Islet of Langerhans (tissue), 1 donor: Measurements from ENCODE around the gene TREH.
"Not testable (repeated sequence)": the region's sequence is repeated elsewhere in the genome, so short reads cannot be mapped to it uniquely, and the experiment has no call there.

ENCODE experiments used
- FAIRE-seq: peaks from one replicate; lab custom pipeline; 2011; peaks lifted over from hg19 to GRCh38; lab: Jason Lieb, UNC

The TREH gene, protein sequence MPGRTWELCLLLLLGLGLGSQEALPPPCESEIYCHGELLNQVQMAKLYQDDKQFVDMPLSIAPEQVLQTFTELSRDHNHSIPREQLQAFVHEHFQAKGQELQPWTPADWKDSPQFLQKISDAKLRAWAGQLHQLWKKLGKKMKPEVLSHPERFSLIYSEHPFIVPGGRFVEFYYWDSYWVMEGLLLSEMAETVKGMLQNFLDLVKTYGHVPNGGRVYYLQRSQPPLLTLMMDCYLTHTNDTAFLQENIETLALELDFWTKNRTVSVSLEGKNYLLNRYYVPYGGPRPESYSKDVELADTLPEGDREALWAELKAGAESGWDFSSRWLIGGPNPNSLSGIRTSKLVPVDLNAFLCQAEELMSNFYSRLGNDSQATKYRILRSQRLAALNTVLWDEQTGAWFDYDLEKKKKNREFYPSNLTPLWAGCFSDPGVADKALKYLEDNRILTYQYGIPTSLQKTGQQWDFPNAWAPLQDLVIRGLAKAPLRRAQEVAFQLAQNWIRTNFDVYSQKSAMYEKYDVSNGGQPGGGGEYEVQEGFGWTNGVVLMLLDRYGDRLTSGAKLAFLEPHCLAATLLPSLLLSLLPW

DNA sequence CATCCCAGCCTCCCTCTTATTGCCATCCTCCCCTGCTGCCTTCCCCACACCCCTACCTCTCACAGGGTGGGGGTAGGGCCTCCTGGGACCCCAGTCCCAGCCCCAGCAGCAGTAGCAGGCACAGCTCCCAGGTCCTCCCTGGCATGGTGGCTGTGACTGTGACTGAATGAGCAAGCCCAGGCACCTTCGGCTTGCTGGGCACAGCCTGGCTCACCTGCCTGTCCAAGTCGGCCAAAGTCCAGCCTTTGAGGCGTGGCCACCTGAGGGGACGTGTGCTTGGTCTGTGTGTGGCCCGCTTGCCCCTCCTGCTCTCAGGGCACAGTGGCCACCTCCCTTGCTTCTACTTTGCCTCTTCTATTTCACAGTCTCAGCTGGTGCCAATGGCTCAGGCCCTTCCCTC is at the start of gene TREH:
TREH (minus strand) TSS at position 168 of the 400 bp plus-strand sequence; CDS start at position 145, 23 bp downstream.
- no peak for FAIRE-seq

DNA sequence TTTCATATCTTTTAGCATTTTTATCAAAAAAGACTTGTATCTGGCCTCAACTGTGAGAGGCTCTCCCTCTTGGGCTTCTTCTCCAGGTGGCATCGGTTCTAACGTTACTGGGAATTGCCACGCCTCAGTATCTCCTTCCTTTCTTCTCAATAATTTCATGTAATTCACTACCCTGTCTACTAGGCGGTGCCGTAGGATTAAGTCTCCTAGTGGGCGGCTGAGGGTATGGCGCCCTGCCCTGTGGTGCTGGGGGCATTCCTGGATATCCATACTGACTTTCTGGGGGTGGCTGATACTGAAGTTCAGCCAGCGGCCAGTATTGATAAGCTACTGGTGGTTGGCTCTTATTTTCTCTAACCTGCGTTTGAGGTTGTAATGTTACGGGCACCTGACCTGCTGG is 48.7 kb upstream of the TREH start:
- not testable (repeated sequence) for FAIRE-seq

DNA sequence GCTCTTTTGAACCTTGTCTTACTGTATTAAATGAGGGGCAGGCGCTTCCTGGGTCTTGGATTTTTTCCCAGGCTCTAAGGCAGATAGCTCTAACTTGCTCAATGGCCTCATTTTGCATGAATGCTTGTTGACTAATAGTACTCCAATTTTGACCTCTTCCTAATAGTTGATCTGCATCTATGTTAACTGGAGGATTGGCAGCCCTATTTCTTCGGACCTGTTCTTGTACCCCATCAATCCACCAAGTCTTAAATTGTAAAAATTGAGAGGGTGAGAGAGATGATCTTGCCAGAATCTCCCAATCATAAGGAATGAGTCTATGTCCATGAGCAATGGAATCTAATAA is 48.2 kb upstream of the TREH start:
- FAIRE-seq = not testable (repeated sequence)

DNA sequence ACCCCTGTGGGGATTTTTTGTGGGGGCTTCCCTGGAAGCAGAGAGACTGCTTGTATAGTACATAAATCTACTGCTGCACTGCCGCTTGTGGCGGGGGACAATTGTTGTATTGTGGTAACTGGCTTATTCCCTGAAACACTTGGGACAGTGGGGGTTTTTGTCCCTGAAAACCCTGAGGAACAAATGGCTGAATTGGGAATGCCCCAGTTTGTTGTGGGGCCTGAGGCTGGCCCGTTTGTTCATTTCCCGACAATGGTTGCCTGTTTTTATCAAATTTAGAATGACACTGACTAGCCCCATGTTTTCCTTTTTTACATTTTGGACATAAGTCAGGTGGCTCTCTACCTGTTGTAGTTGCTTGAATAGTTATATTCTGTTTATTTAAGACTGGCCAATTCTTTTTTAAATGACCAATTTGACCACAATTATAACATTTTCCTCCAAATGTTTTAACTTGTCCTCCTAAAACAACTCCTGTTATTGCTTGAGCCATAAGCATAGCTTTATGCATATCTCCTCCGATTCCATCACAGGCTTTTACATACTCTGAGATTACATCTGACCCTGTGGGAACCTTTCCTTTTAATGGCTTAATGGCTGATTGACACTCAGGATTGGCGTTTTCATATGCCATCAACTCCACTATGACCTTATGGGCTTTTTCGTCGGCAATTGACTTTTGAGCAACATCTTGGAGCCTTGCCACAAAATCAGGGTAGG is 47.7 kb upstream of the TREH start:
- not testable (repeated sequence) for FAIRE-seq

DNA sequence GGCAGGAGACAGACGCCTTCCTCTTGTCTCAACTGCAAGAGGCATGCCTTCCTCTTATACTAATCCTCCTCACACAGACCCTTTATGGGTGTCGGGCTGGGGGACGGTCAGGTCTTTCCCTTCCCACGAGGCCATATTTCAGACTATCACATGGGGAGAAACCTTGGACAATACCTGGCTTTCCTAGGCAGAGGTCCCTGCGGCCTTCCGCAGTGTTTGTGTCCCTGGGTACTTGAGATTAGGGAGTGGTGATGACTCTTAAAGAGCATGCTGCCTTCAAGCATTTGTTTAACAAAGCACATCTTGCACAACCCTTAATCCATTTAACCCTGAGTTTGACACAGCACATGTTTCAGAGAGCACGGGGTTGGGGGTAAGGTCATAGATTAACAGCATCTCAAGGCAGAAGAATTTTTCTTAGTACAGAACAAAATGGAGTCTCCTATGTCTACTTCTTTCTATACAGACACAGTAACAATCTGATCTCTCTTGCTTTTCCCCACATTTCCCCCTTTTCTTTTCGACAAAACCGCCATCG is 42.1 kb upstream of the TREH start:
- FAIRE-seq = not testable (repeated sequence)

DNA sequence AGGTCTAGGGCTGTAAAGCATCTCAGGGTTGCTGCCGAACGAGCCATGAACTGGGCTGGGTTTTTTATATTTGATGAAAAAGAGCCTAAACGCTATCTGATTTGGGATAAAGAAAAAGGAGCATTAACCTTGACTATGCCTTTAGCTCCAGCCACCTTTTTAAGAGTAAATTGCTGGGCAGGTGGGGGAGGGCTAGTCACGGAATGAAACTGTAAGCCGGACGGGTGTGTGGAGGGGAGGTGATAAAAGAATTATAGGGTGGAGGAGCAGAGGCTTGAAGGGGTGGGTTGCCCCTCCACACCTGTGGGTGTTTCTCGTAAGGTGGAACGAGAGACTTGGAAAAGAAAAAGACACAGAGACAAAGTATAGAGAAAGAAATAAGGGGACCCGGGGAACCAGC is 41.3 kb upstream of the TREH start:
- not testable (repeated sequence) for FAIRE-seq

DNA sequence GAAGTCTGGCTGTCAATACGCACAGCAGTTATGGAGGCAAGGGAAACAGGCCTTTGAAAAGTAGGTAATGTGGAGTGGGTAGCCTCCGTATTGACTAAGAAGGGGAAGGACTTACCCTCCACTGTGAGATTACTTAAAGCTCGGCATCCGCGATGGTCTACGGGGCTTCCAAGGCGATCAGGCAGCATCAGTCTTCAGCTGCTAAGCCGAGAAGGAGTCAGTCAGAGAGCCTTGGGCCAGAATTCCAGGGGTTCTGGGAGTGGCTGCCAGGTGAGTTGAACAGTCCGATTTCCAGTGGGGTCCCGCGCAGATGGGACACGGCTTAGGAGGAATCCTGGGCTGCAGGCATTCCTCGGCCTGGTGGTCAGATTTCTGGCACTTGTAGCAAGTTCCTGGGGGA is 40.6 kb upstream of the TREH start:
- not testable (repeated sequence) for FAIRE-seq

DNA sequence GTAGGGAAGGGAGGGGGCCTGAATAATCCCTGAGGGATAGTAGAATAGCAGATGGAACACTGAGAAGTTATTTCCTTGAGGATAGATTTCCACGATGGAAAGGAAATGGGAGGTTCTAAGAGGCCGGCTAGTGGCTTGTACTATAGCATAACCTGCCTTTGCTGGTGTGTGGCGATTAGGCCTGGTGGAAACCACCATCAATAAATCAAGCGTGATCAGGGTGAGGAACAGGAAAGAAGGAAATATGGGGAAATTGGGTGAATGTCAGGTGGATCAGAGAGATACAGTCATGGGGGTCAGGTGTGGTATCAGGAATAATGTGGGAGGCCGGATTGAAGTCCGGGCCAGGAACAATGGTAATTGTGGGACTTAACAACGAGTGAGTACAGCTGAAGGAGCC is 39.1 kb upstream of the TREH start:
- FAIRE-seq = not testable (repeated sequence)

DNA sequence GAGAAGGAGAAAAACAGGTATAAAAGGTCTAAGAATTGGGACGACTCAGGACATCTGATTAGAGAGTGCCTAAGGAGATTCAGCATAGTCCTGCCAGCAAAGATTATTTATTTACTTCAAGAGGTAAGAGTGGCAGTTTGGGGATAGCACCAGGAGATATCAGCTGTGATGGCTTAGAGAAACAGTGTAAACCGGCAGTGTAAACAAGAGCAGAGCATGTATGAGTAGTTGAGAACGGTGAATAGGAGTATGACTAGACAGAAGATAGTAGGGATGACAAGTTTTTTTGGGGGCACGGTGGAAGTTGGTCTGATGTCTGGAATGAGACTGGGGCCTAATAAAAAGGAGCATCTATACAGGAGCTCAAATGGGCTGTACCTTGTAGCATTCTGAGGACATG is 38.3 kb upstream of the TREH start:
- not testable (repeated sequence) for FAIRE-seq

DNA sequence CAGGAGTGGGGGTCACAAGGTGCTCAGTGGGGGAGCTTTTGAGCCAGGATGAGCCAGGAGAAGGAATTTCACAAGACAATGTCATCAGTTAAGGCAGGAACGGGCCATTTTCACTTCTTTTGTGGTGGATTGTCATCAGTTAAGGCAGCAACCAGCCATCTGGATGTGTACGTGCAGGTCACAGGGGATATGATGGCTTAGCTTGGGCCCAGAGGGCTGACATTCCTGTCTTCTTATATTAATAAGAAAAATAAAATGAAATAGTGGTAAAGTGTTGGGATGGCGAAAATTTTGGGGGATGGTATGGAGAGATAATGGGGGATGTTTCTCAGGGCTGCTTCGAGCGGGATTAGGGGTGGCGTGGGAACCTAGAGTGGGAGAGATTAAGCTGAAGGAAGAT is 37.8 kb upstream of the TREH start:
- not testable (repeated sequence) for FAIRE-seq

DNA sequence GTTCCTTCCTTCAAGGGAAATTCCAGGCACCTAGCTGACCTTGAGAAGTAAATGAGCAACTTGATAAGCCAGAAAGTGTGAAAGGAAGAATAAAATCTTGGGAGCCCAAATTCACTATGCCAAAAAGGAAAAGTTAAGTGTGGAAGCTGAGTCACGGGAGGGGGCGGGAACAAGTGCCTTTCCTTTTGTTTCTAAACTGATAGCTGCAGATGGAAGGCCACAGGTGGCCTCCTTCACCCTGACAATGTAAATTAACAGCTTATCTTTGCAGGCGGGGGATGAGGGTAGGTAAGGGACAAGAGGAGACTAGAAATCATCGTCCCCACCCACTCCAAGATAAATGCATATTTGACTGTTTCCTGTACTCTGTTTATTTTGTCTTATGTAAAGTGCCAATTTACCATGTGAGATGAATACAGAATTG is 36.4 kb upstream of the TREH start:
- no peak for FAIRE-seq

DNA sequence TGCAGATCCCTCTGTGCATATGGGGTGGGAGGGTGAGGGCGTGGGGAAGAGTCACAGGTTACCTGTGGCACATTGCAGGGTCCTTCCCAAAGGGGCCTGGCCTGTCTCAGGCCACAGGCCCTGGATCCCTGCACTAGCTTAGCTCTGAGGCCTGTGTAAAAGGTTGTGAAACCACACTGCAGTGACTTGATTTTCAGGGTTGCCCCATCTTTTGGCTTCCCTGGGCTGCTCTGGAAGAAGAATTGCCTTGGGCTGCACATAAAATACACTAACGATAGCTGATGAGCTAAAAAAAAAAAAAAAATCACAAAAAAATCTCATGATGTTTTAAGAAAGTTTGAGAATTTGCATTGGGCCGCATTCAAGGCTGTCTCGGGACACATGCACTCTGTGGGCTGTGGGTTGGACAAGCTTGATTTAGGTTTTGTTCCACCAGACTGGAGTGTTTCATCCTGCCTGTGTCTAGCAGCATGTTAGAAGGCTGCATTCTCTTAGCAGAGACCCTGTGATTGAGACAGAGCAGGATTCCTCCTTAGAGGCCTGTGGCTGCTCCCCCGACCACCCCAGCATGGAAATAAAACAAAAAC is 35.9 kb upstream of the TREH start:
- FAIRE-seq = no peak

DNA sequence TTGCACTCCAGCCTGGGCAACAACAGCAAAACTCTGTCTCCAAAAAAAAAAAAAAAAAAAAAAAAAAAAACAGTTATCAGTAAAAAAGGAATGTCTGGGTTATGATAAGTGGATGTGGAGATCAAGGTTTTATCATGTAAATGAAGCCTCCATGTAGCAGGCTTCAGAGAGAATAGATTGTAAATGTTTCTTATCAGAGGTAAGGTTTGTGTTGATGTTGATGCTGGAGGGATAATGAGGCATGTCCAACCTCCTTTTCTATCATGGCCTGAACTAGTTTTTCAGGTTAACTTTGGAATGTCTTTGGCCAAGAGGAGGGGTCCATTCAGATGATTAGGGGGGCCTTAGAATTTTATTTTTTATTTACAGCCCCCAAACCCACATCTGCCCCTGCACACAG is 35.4 kb upstream of the TREH start:
- FAIRE-seq = no peak

DNA sequence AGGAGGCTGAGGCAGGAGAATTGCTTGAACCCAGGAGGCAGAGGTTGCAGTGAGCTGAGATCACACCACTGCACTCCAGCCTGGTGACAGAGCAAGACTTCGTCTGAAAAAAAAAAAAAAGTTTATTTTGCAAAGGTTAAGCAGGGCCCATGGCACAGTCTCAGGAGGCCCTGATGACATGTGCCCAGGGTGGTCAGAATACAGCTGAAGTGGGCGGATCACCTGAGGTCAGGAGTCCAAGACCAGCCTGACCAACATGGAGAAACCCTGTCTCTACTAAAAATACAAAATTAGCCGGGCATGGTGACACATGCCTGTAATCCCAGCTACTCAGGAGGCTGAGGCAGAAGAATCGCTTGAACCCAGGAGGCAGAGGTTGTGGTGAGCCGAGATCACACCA is 35.0 kb upstream of the TREH start:
- not testable (repeated sequence) for FAIRE-seq

DNA sequence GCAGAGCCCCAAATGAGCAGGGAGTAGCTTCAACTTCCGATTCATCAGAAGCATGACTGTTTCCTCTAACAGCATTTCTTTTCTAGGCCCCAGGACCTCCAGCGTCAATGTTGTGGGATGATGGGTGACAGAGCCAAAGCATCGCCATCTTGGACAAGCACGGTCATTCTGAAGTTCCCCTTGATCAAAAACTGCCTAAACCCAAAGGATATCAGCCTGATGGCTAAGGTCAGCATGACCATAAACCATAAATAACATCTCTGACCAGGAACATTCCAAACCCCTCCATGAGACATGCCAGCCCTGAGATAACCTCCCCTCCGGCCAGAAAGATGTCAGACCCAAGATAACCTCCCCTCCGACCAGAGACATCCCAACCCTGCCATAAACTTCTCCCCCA is 28.8 kb upstream of the TREH start:
- FAIRE-seq = no peak

DNA sequence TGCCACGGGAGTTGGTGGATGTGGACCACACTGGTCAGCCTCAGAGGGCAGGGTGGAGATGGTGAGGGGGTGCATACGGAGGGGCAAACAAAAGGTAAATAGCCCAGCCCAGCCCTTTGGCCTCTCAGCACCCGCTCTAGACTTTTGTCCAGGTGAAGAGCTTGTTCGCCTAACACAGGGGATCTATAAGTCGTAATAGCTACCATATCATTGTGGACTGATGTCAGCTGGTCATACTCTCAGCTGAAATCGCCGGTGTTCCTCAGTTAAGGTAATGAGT is 27.0 kb upstream of the TREH start:
- FAIRE-seq = no peak

DNA sequence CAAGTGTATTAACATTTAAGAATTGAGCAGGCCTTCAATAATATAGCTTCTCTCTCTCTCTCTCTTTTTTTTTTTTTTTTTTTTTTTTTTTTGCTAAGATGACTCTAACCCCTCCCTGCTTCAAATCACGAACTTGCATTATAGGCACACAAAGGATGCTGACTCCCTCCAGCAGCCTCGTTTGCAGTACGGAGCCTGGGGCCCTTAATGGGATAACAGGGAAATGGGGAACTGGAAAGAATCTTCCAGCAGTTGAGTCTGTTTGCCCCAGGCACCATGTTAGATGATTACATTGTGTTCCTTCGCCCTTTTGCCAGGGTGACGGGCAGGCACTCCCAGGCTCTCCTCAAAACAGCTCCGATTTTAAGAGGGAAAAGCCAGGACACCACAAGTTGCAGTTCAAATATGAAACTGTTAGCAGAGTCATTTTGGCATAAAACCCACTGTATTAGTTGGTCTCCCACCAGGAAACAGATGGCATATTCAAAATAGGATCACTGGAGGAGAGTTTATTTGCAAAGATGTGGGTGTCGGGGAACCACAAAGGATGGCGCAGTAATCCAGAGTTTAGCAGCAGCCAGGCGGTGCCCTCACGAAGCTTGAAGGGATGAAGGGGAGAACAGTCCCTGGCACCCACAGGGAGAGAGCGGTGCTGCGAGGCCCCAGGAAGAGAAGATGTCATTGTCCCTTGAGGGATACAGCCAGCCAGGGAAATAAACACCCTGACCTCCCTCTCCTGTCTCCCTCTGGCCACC is 26.5 kb upstream of the TREH start:
- FAIRE-seq = no peak

DNA sequence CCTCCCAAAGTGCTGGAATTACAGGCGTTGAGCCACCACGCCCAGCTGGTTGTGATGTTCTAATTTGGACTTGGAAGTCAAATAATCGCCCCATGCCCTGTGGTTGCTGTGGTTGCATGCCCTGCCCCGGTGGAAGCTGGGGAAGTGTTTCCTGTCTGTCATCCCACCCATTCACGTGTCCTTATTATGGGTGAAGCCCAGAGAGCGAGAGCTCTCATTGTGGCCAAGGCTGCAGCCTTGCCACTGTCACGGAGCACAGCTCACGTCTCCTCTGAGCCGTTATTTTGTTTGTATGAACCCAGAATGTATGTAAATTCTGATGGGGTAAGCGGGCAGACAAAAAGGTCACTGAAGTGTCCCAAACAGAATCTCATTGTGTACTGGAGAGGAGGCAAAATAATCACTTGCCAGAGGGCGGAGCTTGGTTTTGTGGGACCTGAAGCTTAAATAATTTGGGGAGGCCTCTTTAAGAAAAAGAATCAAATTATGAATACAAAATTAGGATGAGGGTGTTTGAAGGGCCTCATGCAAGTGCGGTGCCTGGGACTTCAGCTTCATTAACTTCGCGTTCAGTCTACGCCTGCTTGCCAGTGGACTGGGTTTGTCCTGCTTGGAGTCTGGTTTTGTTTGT is 25.8 kb upstream of the TREH start:
- no peak for FAIRE-seq

DNA sequence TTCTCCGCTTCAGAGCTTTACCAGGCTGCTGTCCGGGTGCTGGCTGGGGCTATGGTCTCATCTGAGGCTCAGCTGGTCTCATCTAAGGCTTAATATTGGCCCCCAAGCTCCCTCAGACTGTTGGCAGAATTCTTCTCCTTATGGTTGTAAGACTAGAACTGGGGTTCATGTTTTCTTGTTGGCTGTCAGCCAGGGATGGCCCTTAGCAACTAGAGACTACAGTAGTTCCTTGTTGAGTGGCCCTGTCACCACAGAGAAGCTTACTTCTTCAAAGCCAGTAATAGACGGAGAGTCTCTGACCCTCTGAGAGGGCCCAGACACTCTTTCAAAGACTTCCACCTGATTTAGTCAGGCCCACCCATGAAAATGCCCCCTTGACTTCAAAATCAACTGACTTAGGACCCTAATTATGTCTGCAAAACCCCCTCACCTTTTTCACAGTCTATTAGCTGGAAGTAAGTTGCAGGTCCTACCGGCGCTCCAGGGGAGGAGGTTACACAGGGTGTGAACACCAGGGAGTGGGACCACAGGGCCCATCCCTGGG is 24.2 kb upstream of the TREH start:
- no peak for FAIRE-seq

DNA sequence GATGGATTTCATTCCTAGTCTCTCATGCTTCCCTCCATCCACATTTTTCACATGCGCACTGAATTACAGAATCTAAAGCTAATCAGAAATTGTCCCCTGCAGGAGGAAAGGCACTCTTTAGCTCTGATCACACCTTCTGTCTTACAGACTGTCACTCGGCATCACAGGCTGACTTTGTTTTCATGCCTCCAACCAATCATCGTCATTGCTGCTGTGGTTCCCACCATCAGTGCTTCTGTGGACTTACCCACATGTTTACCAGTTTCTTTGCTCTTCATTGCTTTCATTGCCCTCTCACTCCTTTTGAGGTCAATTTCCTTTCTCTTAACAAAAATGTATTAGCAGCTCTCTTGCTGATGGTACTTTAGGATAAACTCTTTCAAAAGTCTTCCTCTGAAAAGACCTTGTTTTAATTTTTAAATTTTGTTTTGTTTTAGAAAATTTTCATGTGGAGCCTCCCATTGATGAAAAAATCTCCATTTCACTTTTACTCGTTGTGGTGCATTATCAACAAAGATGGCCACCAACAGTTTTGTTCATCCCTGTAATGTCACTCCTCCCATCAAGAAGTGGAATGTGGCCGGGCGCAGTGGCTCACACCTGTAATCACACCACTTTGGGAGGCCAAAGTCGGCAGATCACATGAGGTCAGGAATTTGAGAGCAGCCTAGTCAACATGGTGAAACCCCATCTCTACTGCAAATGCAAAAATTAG is 20.2 kb upstream of the TREH start:
- FAIRE-seq = no peak

DNA sequence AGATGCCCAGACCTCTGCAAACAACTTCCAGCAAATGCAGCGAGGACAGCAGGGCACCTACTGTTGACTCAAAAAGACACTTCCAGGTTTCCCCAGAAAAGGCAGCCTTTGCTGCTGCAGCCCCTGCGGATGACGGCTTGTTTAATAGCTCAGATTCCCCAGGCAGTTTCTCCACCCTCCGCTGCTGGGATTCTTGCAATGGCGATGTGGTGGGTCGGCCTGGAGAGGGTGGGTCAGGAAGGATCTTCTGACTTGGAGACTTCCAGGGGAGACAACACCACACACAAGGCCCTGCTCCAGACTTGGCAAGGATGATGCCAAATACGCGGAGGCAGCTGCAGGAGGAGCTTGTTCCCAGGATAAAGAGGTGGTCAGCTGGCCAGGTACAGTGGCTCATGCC is 17.9 kb upstream of the TREH start:
- FAIRE-seq = no peak
